Hematopoietic multipotent progenitor cell treated with erythropoietin and hydrocortisone succinate and interleukin-3 and kit ligand, for 8 days (in vitro differentiated cells): Measurements from ENCODE around the gene WASF3.
"Not testable (repeated sequence)": the region's sequence is repeated elsewhere in the genome, so short reads cannot be mapped to it uniquely, and the experiment has no call there.

Experiments
- DNase-seq: peaks from one replicate; pipeline ENCODE4 v3.0.0-alpha.2; 2015

Gene WASF3

GRCh38 chr13:26721251-26722121 is 164.0 kb downstream of the WASF3 start:
- DNase-seq = peak; percentile 43

DNA sequence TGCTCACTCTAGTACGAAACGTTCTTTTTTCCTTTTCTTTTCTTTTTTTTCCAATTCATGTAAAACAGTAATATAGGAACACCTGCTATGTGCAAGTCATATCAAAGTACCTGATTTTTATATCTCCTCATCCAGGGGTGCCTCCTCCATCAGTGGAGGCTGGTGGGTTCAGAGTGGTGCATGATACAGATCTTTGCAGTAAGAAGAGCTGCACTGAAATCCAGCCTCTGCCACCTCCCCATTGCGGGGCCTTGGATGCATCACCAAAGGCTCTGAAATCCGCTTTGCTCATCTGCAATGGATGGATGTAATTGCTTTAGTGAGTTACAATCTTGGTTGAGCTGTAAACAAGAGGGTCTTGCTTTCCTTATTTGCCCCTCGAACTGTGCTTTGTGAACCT is 164.8 kb downstream of the WASF3 start:
- no peak for DNase-seq

DNA sequence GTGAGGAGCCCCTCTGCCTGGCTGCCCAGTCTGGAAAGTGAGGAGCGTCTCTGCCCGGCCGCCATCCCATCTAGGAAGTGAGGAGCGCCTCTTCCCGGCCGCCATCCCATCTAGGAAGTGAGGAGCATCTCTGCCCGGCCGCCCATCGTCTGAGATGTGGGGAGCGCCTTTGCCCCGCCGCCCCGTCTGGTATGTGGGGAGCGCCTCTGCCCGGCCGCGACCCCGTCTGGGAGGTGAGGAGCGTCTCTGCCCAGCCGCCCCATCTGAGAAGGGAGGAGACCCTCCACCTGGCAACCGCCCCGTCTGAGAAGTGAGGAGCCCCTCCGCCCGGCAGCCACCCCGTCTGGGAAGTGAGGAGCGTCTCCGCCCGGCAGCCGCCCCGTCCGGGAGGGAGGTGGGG is 166.1 kb downstream of the WASF3 start:
- not testable (repeated sequence) for DNase-seq

DNA sequence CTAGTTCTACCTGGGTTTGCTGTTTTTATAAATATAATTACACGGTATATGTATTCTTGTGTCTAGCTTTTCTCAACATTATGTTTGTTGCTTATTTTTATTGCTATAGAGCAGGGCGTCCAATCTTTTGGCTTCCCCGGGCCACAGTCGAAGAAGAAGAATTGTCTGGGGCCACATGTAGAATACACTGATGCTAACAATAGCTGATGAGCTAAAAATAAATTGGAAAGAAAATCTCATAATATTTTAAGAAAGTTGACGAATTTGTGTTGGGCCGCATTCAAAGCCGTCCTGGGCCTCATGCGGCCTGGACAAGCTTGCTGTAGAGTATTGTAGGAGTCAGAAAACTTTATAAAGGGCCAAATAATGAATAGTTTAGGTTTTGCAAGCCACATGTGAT is 169.2 kb downstream of the WASF3 start:
- no peak for DNase-seq

DNA sequence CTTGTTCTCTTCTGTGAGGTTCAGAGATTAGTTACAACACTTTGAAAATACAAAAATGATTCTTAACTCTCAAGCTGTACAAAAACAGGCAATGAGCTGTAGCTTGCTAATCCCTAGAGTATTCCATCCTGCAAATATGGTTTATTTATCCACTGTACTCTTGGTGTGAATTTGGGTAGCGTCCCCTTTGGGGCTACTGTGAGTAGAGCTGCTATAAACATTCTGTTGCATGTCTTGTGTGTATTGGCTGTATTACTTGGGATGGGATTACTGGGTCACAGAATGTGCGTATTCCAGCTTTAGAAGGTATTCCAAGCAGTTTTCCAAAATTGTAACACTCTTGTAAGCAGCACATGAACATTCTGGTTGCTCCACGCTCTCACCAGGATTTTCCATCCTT is 169.6 kb downstream of the WASF3 start:
- DNase-seq = no peak

DNA sequence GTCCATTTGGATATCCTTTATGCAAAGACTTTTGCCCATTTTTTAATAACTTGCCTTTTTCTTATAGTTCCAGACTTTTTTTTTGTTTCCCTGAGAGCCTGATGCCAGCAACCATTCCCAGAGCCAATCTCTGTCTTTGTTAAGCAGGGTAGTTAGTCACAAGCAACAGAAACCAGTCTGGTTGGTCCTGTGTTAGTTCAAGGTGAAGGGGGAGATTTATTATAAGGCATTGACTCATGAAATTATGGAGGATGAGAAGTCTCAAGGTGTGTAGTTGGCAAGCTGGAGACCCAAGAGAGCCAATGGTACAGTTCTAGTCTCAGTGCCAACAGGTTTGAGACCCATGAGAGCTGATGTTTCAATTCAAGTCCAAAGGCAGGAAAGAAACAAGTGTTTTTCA is 170.2 kb downstream of the WASF3 start:
- no peak for DNase-seq

DNA sequence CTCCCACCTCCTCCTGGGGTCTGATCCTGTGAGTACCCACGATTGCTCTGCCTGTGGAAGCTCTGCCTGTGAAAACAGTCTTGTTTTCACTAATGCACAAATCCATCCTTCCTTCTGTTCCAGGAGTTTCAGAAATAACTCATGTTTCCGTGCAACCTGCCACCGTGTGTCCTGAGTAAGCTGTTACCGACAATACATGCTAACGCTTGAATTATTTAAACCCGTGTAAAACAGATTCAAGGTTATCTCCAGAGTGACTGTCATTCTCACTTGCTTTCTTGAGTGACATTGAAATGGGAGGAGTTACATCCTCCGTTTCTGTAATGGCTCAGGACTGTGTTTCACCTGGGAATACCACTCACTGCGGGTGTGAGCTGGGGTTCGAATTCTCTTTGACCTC is 178.2 kb downstream of the WASF3 start:
- no peak for DNase-seq
